ENCODE measurements around the gene SLC14A1. TPM values are rescaled to one million over a fixed set of nuclear protein-coding genes. Genes with fewer than 3 reads are reported as not detected.

The SLC14A1 gene
- total RNA-seq, 1 experiment from 2014 or later = 2.3 TPM

GRCh38 chr18:45726603-45727002 lies 2.6 kb downstream of the SLC14A1 start:
- no peaks in the 10 kb centered on the region for H3F3A ChIP-seq (ENCODE audit: low read length, unreplicated experiment)
- ChIA-PET CTCF (interaction anchor here (0.7 kb wide), 1 partner anchor 12 kb away, joined by 4 read pairs; no protein-coding TSS in a partner anchor), POLR2A (ENCODE audit: unreplicated experiment) (no interaction called here)
- H3K4me3 ChIP-seq (ENCODE audit: low read length) = no peak overlapping the region
- H3K4me1 ChIP-seq (ENCODE audit: insufficient read depth, low read length) = peaks cover 19% of the 10 kb centered on the region
- DNase-seq (no peak), ATAC-seq (no peak)
- TF ChIP-seq CTCF (conservative IDR thresholded peaks at IDR 0.05; ENCODE audit: low read depth, low read length) (no peak), EZH2phosphoT487 (IDR thresholded peaks at IDR 0.05; ENCODE audit: borderline replicate concordance, low read length) (no peak)
- no peak overlapping the region for H3K9ac ChIP-seq (ENCODE audit: low read length)
- H3K9me3 ChIP-seq (ENCODE audit: low read length) = no peaks in the 10 kb centered on the region
- intact Hi-C loops (cut with micrococcal nuclease) = no loop called here
- H3K9me2 ChIP-seq (replicated peaks; ENCODE audit: low read length) = no peaks in the 10 kb centered on the region
- H4K20me1 ChIP-seq (ENCODE audit: low read length) = no peaks in the 10 kb centered on the region
- no peak overlapping the region for H3K4me2 ChIP-seq (ENCODE audit: low read length)
- no peaks in the 10 kb centered on the region for H3K27me3 ChIP-seq (ENCODE audit: low read length)
- no peaks in the 10 kb centered on the region for H3K36me3 ChIP-seq (ENCODE audit: low read depth, low read length)
- BruUV-seq (replicated peaks) = no TSS peak
- no peak overlapping the region for H2AFZ ChIP-seq (ENCODE audit: low read length)
- H3K79me2 ChIP-seq (ENCODE audit: low read length) = no peaks in the 10 kb centered on the region
- H3K27ac ChIP-seq (ENCODE audit: low read length) = no peak overlapping the region

GRCh38 chr18:45727068-45727467 lies 3.1 kb downstream of the SLC14A1 start:
- ChIA-PET CTCF (no interaction called here), POLR2A (ENCODE audit: unreplicated experiment) (no interaction called here)
- Histone ChIP-seq H3K4me3 (ENCODE audit: low read length) (no peak overlapping the region), H2AFZ (ENCODE audit: low read length) (no peak overlapping the region), H3F3A (ENCODE audit: low read length, unreplicated experiment) (no peaks in the 10 kb centered on the region), H3K27ac (ENCODE audit: low read length) (no peak overlapping the region), H3K79me2 (ENCODE audit: low read length) (no peaks in the 10 kb centered on the region), H3K4me2 (ENCODE audit: low read length) (no peak overlapping the region), H3K27me3 (ENCODE audit: low read length) (no peaks in the 10 kb centered on the region), H3K36me3 (ENCODE audit: low read depth, low read length) (no peaks in the 10 kb centered on the region), H3K9me3 (ENCODE audit: low read length) (no peaks in the 10 kb centered on the region), H3K9me2 (replicated peaks; ENCODE audit: low read length) (no peaks in the 10 kb centered on the region), H3K4me1 (ENCODE audit: insufficient read depth, low read length) (peaks cover 23% of the 10 kb centered on the region), H3K9ac (ENCODE audit: low read length) (no peak overlapping the region), H4K20me1 (ENCODE audit: low read length) (no peaks in the 10 kb centered on the region)
- intact Hi-C loops (cut with micrococcal nuclease) = no loop called here
- no peak for TF ChIP-seq CTCF (conservative IDR thresholded peaks at IDR 0.05; ENCODE audit: low read depth, low read length)
- no peak for TF ChIP-seq EZH2phosphoT487 (IDR thresholded peaks at IDR 0.05; ENCODE audit: borderline replicate concordance, low read length)
- no peak for TF ChIP-seq EZH2 (IDR thresholded peaks at IDR 0.05; ENCODE audit: low read length, unreplicated experiment)
- BruUV-seq (replicated peaks) = no TSS peak
- ATAC-seq = no peak
- DNase-seq = no peak

- Histone ChIP-seq H3K9ac (ENCODE audit: low read length) (no peak overlapping the region), H3K36me3 (ENCODE audit: low read depth, low read length) (no peaks in the 10 kb centered on the region), H3K4me1 (ENCODE audit: insufficient read depth, low read length) (peaks cover 20% of the 10 kb centered on the region), H3K79me2 (ENCODE audit: low read length) (no peaks in the 10 kb centered on the region), H3K9me2 (replicated peaks; ENCODE audit: low read length) (no peaks in the 10 kb centered on the region), H3K4me2 (ENCODE audit: low read length) (no peak overlapping the region), H2AFZ (ENCODE audit: low read length) (no peak overlapping the region), H3K9me3 (ENCODE audit: low read length) (no peaks in the 10 kb centered on the region), H4K20me1 (ENCODE audit: low read length) (no peaks in the 10 kb centered on the region), H3K4me3 (ENCODE audit: low read length) (no peak overlapping the region), H3F3A (ENCODE audit: low read length, unreplicated experiment) (no peaks in the 10 kb centered on the region), H3K27me3 (ENCODE audit: low read length) (no peaks in the 10 kb centered on the region), H3K27ac (ENCODE audit: low read length) (no peak overlapping the region)
- BruUV-seq (replicated peaks) = no TSS peak
- DNase-seq = no peak
- POLR2A ChIA-PET (ENCODE audit: unreplicated experiment) = no interaction called here
- CTCF ChIA-PET = no interaction called here
- TF ChIP-seq CTCF (conservative IDR thresholded peaks at IDR 0.05; ENCODE audit: low read depth, low read length) (no peak), EZH2 (IDR thresholded peaks at IDR 0.05; ENCODE audit: low read length, unreplicated experiment) (no peak)
- ATAC-seq = no peak
- intact Hi-C loops (cut with micrococcal nuclease) = no loop called here
Observed at GRCh38 chr18:45728336-45729010, 4.5 kb downstream of the SLC14A1 start.

Measured in PC-3 (cell line).